ENCODE results near the gene NOS1AP.

DNA sequence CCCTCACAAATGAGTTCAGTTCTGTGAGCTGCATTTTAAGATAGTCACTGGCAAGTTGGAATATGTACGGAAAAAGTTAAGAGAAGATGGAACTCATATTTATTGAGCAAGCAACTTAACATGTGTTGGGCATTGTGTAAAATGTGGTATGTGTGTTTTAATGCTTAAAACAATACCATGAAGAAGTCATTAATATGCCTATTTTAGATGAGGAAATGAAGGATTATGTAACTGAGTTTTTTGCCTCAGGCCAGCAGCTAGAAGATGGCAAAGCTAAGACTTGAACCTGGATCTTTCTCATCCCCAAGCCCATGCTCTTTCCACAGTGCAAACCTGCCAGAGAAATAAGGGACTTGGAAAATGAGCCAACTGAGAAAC, 258.3 kb downstream of the NOS1AP start:
- TF ChIP-seq, protein P1, sequence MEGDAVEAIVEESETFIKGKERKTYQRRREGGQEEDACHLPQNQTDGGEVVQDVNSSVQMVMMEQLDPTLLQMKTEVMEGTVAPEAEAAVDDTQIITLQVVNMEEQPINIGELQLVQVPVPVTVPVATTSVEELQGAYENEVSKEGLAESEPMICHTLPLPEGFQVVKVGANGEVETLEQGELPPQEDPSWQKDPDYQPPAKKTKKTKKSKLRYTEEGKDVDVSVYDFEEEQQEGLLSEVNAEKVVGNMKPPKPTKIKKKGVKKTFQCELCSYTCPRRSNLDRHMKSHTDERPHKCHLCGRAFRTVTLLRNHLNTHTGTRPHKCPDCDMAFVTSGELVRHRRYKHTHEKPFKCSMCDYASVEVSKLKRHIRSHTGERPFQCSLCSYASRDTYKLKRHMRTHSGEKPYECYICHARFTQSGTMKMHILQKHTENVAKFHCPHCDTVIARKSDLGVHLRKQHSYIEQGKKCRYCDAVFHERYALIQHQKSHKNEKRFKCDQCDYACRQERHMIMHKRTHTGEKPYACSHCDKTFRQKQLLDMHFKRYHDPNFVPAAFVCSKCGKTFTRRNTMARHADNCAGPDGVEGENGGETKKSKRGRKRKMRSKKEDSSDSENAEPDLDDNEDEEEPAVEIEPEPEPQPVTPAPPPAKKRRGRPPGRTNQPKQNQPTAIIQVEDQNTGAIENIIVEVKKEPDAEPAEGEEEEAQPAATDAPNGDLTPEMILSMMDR (conservative IDR thresholded peaks at IDR 0.05; ENCODE audit: low read depth, low read length): no peak
- TF ChIP-seq EZH2 (IDR thresholded peaks at IDR 0.05; ENCODE audit: low read length, unreplicated experiment): no peak
